Vagina (tissue), 2 donors: Measurements from ENCODE around the gene MEIS1. TPM values are rescaled to one million over a fixed set of nuclear protein-coding genes. Genes with fewer than 3 reads are reported as not detected.

Experiments
- DNase-seq, 2 donors: peaks; one replicate each; pipeline ENCODE4 v3.0.0-alpha.2; 2017; ENCODE audit errors: extremely low spot score in 2 of 2
- H3K27ac ChIP-seq: fragments of 200-600 bp; sonication (generic); one replicate; pipeline ENCODE4 v1.5.1; 2019
- H3K27me3 ChIP-seq: fragments of 200-600 bp; sonication (generic); one replicate; pipeline ENCODE4 v1.5.1; 2019
- H3K36me3 ChIP-seq, 2 donors: fragments of 200-600 bp; sonication (generic); one replicate each; pipeline ENCODE4 v1.5.1; 2017 to 2019
- H3K4me1 ChIP-seq: fragments of 200-600 bp; sonication (generic); one replicate; pipeline ENCODE4 v1.5.1; 2019
- H3K4me3 ChIP-seq, 2 donors: fragments of 200-600 bp; sonication (generic); 1 replicate in 1 of 2; 2 replicates in 1 of 2; pipeline ENCODE4 v1.5.1; 2016 to 2019
- H3K9me3 ChIP-seq: fragments of 200-600 bp; sonication (generic); one replicate; pipeline ENCODE4 v1.5.1; 2019
- CTCF ChIP-seq, 3 experiments: fragments of 450-650 bp in 2 of 3; fragments of 200-600 bp in 1 of 3; sonication (generic) in 1 of 3; IDR thresholded peaks; one replicate each; pipeline ENCODE4 v1.5.1; 2017 to 2019; ENCODE audit warnings: antibody characterized with exemption in 3 of 3, mild to moderate bottlenecking in 2 of 3, moderate library complexity in 2 of 3
- POLR2A ChIP-seq, 2 donors: fragments of 450-650 bp; IDR thresholded peaks; one replicate each; pipeline ENCODE4 v1.6.1; 2017; ENCODE audit warnings: antibody characterized with exemption in 2 of 2, mild to moderate bottlenecking in 2 of 2, moderate library complexity in 2 of 2
- POLR2AphosphoS5 ChIP-seq, 2 donors: sonication (generic); formaldehyde crosslinking; IDR thresholded peaks; one replicate each; pipeline ENCODE4 v1.9.0; 2017; ENCODE audit warnings: antibody characterized with exemption in 2 of 2, mild to moderate bottlenecking in 2 of 2, low read depth in 1 of 2; ENCODE audit not compliant: insufficient read depth in 1 of 2
- intact Hi-C: fragments of 100-400 bp; cut with DNase I; formaldehyde crosslinking; loops from one replicate; pipeline ENCODE4 v1.15.1; 2023
- total RNA-seq: library from RNA; depleted of rRNA; stranded (reverse); fragments of >200 nt; gene quantifications from one replicate; pipeline ENCODE4 v1.2.3, GENCODE V29; 2016

MEIS1 gene
- total RNA-seq, 1 donor from 2014 or later = 80.5 TPM

- H3K36me3 ChIP-seq = no peaks in the 10 kb centered on the region
- TF ChIP-seq CTCF (IDR thresholded peaks at IDR 0.05) (peak; percentile 56 to 91 (median 87)), POLR2AphosphoS5 (IDR thresholded peaks at IDR 0.05; ENCODE audit: insufficient read depth in 1 of 2, low read depth in 1 of 2) (peak in 1 of 2 donors; percentile 55), POLR2A (IDR thresholded peaks at IDR 0.05) (no peak)
- no peaks in the 10 kb centered on the region for H3K27me3 ChIP-seq
- no peak overlapping the region for H3K4me3 ChIP-seq
- H3K4me1 ChIP-seq = peaks cover 15% of the 10 kb centered on the region
- intact Hi-C loops = loop anchor here (10.0 kb wide), 1 partner anchor 886 kb away; no protein-coding TSS in a partner anchor
- no peaks in the 10 kb centered on the region for H3K9me3 ChIP-seq
- no peak for DNase-seq
- H3K27ac ChIP-seq = peak overlapping the region; percentile 23
These were observed 5.8 kb upstream of the MEIS1 start for GRCh38 chr2:66428986-66429612.

DNA sequence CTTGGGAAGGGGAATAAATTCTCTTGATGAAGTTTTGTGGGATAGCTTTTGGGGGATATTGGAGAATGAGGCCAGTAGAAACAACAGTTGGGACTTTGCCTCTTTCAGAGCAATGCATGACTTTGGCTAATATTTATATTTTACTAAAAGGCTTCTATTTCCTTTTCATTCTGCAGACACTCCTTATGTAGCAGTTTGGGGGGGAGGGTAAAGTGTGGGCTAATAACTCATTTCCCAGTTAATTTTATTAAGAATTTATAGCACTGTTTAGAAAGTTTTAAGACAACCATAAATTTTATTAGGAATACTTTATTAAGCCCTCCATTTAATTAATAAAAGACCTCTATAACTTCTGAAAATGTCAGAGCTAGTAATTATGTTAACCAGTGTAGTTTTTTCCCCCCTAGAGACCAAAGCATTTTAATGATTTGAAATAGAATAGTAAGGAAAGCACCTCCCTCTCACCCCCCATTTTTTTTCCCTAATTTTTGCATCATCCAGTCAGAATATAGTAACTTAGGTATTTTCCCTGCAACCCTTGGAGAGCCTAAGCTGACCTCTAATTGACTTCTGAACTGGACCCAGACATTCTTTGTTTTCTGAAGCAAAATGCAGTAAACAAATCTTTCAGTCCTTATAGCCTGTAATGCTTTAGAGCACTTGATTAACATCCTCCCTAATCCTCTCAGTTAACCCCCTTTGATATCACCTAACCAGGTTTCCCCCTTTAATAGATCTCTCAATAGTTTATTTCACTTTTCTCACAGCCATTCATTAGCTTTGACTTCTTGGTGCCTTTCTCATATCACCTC is 5.0 kb upstream of the MEIS1 start:
- no peaks in the 10 kb centered on the region for H3K9me3 ChIP-seq

DNA sequence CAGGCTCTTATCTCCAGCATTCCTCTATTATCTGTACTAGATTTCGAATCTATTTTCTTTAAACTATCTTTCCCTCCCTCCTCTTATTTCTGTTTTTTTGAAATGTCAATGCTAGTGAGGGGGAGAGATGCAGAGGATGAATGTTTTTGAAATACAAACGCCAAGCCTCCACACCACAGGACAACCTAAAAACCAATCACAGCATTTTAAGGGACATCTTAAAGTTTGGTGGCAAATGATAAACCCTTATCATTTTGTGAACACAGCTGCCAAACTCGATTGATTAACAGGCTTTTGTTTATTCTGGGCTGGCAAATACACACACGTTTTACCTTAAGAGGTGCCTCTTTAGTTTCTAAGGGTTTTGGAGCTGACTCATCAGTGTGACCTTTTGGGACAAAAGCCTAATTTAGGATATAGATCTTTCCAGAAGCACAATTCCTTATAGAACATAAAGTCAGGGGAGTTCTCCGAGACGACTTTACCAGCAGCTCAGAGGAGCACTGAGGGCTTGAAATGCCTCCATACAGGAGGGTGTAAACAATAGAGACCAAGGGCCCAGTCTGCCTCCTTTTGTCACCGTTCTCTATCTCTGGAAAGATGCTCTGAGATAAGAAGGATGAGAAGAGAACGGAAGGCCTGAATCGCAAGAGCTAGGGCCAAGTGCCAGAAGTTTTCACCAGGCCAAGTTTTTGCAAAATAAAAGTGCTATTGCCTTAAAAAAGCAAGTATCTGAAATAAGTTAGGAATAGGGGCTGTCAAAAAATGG is 4.2 kb upstream of the MEIS1 start:
- no peak overlapping the region for H3K4me3 ChIP-seq
- no peaks in the 10 kb centered on the region for H3K27me3 ChIP-seq
- H3K9me3 ChIP-seq = no peaks in the 10 kb centered on the region
- intact Hi-C loops = loop anchor here (5.0 kb wide), 2 partner anchors 1222 to 1412 kb away; no protein-coding TSS in a partner anchor
- peaks cover 15% of the 10 kb centered on the region for H3K4me1 ChIP-seq
- DNase-seq = no peak
- peak overlapping the region; percentile 98 for H3K27ac ChIP-seq
- TF ChIP-seq POLR2AphosphoS5 (IDR thresholded peaks at IDR 0.05; ENCODE audit: insufficient read depth in 1 of 2, low read depth in 1 of 2) = no peak
- TF ChIP-seq CTCF (IDR thresholded peaks at IDR 0.05) = no peak
- TF ChIP-seq POLR2A (IDR thresholded peaks at IDR 0.05) = no peak
- no peaks in the 10 kb centered on the region for H3K36me3 ChIP-seq

More for the DNA sequence above, 5.0 kb upstream of the MEIS1 start:
- H3K4me3 ChIP-seq = no peak overlapping the region
- no peak for DNase-seq
- H3K4me1 ChIP-seq = peaks cover 15% of the 10 kb centered on the region
- no peaks in the 10 kb centered on the region for H3K27me3 ChIP-seq
- intact Hi-C loops = loop anchor here (5.0 to 10.0 kb wide), 3 partner anchors 885 to 1412 kb away; no protein-coding TSS in a partner anchor
- no peaks in the 10 kb centered on the region for H3K36me3 ChIP-seq
- TF ChIP-seq CTCF (IDR thresholded peaks at IDR 0.05) = no peak
- TF ChIP-seq POLR2A (IDR thresholded peaks at IDR 0.05) = no peak
- TF ChIP-seq POLR2AphosphoS5 (IDR thresholded peaks at IDR 0.05; ENCODE audit: insufficient read depth in 1 of 2, low read depth in 1 of 2) = no peak
- H3K27ac ChIP-seq = peak overlapping the region; percentile 98

DNA sequence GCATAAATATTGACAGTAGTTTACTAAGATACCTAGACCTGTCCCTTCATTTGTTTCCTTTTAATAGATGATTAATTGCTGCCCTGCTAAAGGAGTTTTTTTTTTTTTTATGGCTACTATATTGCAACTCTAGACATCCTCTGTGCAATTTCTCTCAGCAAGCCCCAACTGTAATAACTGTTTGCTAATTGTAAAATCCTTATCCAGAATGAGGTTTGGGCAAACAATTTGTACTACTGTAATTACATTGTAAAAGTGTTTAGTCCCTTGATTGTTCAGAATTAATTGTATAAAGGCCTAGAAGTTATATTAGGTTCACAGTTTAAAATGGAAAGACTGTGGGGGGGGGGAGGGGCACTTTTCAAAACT is 3.7 kb upstream of the MEIS1 start:
- H3K27ac ChIP-seq = peak overlapping the region; percentile 98
- intact Hi-C loops = loop anchor here (5.0 kb wide), 2 partner anchors 1221 to 1411 kb away; no protein-coding TSS in a partner anchor

More for the DNA sequence above, 3.7 kb upstream of the MEIS1 start:
- Histone ChIP-seq H3K9me3 (no peaks in the 10 kb centered on the region), H3K27me3 (no peaks in the 10 kb centered on the region), H3K4me3 (no peak overlapping the region), H3K36me3 (no peaks in the 10 kb centered on the region), H3K4me1 (peaks cover 9% of the 10 kb centered on the region)
- DNase-seq = no peak
- TF ChIP-seq POLR2A (IDR thresholded peaks at IDR 0.05) (no peak), CTCF (IDR thresholded peaks at IDR 0.05) (no peak), POLR2AphosphoS5 (IDR thresholded peaks at IDR 0.05; ENCODE audit: insufficient read depth in 1 of 2, low read depth in 1 of 2) (no peak)
